Stimulated activated naive CD4-positive, alpha-beta T cell treated with Interleukin-2 at 50 U/mL for 16 hours (primary cell): ENCODE measurements around the gene RBKS.
"Not testable (repeated sequence)": the region's sequence is repeated elsewhere in the genome, so short reads cannot be mapped to it uniquely, and the experiment has no call there.

ENCODE experiments used
- DNase-seq: peaks from one replicate; lab custom pipeline; 2025; lab: John Stamatoyannopoulos, UW

The RBKS gene

GRCh38 chr2:27762951-27763906 lies 127.0 kb downstream of the RBKS start:
- no peak for DNase-seq

GRCh38 chr2:27756544-27757498 lies 133.4 kb downstream of the RBKS start:
- DNase-seq = no peak

DNA sequence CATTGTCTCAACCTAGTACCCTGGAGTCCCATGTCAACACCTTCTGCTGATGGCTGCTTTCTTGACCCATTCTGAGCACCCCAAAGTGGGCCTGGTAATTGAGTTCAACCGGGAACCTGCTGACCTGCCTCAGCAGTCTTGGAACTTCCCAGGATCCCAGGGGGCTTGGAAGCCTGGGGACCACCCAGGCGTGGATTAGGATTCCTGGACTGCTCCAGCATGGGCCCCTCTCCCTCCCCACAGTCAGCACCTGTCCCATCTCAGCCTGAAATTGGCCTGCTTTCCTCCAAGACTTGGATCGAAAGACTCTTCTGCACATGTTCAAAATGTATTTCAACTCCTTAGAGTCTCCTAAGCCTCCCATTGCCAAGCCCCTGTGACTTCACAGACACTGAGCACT lies 134.1 kb downstream of the RBKS start:
- DNase-seq = no peak

DNA sequence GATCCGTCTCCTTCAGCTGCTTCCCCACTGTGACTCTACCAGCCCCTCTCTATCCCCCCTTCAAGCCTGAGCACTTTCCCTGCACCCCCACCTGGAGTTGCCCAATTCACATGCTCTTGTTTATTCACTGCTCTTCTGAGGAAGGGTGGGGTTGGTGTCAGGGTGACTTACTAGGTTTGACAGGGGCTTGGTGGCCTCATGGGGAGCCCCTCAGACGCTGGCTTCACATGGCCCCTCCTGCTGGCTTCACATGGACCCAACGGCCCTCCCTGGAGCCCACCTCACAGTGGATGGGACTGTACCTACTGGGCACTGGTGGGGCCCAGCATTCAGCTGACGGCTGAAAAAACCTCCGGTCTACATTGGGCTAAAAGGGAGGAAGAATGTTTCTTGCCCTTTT lies 135.4 kb downstream of the RBKS start:
- no peak for DNase-seq

DNA sequence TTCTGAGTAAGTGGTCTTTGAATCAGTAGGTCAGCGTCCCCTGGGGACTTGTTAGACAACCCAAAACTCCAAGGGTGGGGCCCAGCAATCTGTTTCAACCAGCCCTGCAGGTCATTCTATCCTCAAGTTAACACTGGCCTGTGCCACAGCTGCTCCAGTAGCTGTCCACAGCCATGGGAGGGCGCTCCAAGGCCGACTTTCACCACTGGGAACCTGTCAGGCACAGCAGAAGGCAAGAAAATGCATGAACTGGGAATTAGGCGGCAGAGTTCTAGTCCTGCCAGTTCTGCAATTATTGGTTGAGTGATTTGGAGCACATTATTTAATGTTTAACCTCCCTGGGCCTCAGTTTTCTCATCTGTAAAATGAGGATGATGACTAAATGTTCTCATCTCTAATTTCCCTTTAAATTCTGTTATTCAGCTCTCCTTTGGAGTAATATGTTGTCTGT lies 136.0 kb downstream of the RBKS start:
- peak; percentile 68 for DNase-seq

GRCh38 chr2:27752551-27753237 lies 137.5 kb downstream of the RBKS start:
- no peak for DNase-seq

GRCh38 chr2:27751377-27751776 lies 138.8 kb downstream of the RBKS start:
- DNase-seq = no peak

DNA sequence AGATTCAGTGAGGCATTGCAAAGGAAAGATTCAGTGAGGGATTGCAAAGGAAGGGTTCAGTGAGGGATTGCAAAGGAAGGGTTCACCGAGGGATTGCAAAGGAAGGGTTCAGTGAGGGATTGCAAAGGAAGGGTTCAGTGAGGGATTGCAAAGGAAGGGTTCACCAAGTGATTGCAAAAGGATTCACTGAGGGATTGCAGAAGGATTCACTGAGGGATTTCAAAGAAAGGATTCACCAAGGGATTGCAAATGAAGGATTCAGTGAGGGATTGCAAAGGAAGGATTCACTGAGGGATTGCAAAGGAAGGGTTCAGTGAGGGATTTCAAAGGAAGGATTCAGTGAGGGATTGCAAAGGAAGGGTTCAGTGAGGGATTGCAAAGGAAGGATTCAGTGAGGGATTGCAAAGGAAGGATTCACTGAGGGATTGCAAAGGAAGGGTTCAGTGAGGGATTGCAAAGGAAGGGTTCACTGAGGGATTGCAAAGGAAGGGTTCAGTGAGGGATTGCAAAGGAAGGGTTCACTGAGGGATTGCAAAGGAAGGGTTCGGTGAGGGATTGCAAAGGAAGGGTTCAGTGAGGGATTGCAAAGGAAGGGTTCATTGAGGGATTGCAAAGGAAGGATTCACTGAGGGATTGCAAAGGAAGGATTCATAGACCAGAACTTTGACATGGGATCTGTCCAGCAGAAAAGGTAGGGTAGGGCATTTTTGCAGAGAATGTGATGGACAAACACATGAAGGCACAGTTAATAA lies 141.2 kb downstream of the RBKS start:
- DNase-seq = not testable (repeated sequence)

DNA sequence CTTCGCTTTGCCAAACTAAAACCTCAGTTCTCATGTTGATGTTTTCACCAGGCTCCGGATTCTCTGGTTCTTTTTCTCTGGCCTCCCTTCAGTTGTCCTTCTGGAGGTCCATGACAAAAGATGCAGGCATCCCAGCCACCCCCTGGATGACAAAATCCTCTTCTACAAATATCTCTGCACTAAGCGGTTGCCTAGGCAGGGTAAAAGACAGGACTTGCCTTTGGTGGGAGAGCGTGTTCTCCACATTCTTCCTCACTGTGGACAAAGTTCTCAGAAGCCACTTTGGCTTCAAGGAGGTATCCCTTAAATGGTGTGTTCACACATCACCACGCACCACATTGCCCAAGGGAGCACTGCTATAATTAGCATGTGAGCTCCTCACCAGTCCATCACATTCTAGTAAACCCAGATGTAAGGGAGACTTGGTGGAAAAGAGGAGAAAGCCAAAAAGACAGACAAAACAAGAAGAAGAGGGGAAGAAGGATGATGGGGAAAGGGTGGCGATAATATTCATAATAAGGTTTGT lies 142.3 kb downstream of the RBKS start:
- no peak for DNase-seq

DNA sequence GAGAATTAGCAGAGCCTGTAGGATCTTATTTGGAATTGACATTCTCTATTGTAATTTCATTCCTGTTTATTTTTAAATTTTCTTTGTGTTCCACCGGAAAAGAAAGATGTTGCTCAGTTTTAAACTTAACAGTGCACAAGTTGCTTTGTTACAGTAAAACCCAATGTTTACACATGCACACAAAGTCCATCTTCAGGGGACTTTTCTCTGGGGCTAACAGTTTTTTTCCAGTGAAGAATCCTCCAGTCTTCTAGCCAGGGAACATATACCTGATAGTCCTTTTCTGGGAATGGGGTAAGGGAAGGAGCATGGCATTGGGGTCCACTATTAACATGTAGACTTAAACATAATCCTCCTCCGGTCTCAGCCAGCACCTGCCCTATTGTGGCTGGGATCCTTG lies 143.9 kb downstream of the RBKS start:
- no peak for DNase-seq

GRCh38 chr2:27745494-27745893 lies 144.7 kb downstream of the RBKS start:
- not testable (repeated sequence) for DNase-seq

DNA sequence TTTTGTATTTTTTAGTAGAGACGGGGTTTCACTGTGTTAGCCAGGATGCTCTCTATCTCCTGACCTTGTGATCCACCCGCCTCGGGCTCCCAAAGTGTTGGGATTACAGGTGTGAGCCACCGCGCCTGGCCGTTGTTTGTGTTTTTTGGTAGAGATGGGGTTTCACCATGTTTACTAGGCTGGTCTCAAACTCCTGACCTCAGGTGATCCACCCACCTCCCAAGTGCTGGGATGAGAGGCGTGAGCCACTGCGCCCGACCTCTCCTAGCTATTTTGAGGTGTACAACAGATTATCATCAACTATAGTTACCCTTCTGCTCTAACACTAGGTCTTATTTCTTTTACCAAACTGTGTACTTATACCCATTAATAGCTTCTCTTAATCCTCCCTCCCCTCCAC lies 147.6 kb downstream of the RBKS start:
- DNase-seq = no peak

DNA sequence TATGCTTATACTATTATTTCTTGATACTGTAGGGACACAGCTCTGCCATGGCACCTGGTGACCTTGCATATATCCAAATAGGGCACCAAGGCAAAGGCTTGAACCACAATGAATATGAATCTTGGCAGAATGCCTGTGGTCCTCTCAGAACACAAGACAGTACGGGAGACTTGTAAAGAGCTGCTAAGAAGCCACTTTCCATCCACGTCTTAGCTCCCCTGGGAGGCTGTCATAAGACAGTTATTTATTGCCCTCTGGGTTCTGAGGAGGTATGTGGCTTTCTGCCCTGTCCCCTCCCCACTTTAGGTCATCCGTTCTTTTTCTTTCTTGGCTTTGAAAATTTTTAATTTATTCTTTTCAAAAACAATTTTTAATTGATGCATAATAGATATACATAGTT lies 148.5 kb downstream of the RBKS start:
- DNase-seq = no peak

DNA sequence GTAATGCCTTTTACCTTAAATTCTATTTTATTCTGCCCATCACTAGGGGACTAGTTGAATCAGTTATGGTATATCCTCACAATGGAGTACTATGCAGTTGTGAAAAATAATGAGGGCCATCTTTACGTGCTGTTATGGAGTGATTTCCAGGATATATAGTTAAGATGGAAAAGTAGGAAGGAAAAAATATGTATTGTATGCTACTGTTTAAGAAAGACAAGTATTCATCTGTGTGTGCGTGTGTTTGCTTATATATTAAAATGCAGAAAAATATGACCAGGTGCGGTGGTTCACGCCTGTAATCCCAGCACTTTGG lies 151.2 kb downstream of the RBKS start:
- DNase-seq = no peak

DNA sequence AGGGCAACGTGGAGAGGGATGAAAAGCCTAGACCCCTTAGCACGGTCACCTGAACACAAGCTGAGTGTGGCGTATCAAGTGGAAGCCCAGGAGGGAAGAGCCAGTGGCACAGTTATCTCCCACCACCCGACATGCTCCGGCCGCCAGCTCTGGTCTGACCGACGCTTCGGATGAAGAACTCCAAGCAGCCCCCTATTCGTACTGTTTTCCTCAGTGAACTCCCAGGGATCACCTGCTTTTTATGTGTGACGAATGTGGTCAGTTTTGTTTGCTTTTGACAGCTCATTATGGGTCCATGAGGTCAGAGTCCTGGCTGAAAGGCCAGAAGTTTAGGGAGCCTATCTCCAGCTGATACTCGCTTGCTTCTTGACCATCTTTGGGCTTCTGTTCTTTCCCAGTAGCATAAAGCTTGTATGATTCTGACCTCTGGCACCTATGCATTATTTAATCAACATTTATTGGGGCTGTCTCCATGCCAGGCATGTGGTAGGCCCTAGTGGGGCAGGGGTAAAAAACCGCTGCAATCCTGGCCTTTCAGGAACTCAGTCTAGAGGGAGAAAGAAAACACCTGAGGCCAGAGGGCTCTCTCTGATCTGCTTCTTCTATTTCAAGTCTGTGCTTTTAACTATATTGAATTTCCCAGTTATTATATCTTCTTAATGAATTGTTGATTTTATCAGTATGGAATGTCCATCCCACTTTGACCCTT lies 151.7 kb downstream of the RBKS start:
- DNase-seq = no peak

DNA sequence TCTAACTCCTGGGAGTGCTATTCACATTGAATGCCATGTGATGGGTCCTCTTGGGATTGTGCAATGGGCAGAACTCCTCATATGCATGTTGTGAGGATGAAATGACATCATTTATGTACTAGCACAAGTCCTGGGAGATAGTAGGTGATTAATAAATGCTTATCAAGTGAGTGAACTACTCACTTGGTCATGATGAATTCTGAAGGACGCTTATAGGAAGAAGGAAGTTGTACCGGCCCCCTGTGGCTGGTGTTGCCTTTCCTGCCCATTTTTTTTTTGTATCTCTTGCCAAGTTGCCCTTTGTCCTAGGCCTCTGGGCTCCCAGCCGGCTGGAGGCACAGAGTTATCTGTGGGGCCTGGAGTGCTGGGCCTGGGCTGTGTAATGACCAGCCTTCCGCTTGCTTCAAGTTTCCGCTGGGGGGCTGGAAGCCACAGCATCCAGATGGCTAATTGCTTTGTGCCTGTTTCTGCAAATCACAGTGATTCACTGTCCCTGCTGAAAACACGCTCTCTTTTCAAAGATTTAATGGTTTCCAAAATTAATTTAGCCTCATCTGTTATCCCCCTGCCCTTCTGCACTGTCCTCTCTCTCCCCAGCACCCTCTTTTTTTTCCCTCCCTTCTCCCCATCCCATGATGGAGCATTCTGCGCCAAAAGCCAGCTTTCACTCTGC lies 152.4 kb downstream of the RBKS start:
- no peak for DNase-seq

- no peak for DNase-seq
Measured at GRCh38 chr2:27736890-27737204, 153.3 kb downstream of the RBKS start.

- no peak for DNase-seq
Measured at GRCh38 chr2:27736031-27736889, 153.9 kb downstream of the RBKS start.

DNA sequence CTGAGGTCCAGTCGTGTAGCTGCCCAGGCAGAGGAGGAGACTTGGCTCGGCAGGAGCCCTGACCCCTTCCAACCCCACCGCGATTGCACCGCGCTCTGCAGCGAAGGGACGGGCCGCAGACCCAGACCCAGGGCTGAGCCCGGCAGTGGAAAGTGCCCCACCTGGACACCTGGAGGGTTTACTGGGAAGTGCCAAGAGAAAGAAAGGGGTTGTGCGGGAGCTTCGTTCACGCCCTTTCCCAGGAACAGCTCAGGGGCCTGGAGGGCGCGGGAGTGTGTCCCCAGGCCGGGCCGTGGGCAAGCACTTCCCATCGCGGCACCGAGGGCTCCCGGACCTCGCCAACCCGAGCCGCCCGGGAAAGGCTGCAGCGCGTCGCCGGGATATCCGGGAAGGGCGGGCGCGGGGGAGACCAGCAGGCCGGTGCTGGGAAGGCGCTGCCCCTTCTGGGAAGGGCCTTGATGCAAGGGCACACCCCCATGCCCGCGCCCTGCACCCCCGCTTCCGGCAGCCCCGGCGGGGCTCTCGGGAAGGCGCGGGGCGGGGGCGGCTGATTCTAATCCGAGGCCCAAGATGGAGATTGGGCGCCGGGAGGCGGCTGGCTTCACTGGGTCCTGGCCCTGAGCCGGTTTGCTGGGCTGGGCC lies 154.8 kb downstream of the RBKS start:
- peak; percentile 45 for DNase-seq
